ENCODE data around the gene CLIP1. TPM values are rescaled to one million over a fixed set of nuclear protein-coding genes. Genes with fewer than 3 reads are reported as not detected.

CLIP1 gene
- total and polyA plus RNA-seq, 2 of the 13 experiments (the other 11 are each of a cell fraction or from before 2014, with no cell fraction given) = 28.9 to 43.7 TPM

DNA sequence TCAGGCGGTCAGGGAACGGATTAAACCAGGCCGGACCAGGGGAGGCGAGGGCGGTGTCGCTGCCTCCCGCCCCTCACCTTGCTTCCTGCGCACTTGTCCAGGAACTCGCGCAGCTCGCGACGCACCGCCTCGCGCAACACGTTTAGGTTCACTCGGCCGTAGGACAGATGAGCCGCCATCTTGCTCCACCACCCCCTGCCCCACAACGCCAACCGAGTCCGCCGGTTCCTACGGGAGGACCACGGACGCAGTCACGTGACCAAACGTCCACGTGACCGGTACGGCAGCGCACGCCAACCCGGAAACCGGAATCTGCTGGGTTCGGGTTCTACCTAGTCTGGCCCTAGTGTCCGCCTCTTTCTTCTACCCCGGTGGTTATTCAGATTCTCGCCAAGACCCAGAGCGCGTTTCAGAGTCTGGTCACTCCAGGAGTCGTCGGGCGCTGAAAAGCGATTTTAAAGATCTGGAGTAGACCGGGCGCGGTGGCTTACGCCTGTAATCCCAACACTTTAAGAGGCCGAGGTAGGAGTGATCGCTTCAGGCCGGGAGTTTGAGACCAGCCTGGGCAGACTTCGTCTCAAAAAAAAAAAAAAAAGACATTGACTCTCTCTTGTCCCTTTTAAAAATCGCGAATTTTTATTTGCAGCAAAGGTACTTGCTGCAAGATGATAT, 156.1 kb downstream of the CLIP1 start, which contains the start of gene VPS33A (continued):
- TF ChIP-seq MAFG (CRISPR knock-in tag; IDR thresholded peaks at IDR 0.05) (no peak), ZNF782 (CRISPR knock-in tag; IDR thresholded peaks at IDR 0.05; ENCODE audit: borderline replicate concordance) (peak; percentile 56; the same call in 1 of the 2 replicates), ZNF224 (CRISPR knock-in tag; IDR thresholded peaks at IDR 0.05) (0 out of 2 replicates have a peak, but pooled peaks have one; percentile 61), ZNF883 (CRISPR knock-in tag; IDR thresholded peaks at IDR 0.05; ENCODE audit: not compliant biosample characterization) (no peak), NFATC3 (CRISPR knock-in tag; IDR thresholded peaks at IDR 0.05) (peak; percentile 45; the same call in 1 of the 2 replicates), NAIF1 (CRISPR knock-in tag; IDR thresholded peaks at IDR 0.05; ENCODE audit: borderline replicate concordance) (0 out of 2 replicates have a peak, but pooled peaks have one; percentile 27), MXI1 (IDR thresholded peaks at IDR 0.05; ENCODE audit: borderline replicate concordance, low read depth, low read length) (peak; percentile 89; the same call in 1 of the 3 replicates), TCF12 (IDR thresholded peaks at IDR 0.05) (no peak), TCF12 (CRISPR knock-in tag; IDR thresholded peaks at IDR 0.05) (0 out of 2 replicates have a peak, but pooled peaks have one; percentile 18), KDM1A (CRISPR knock-in tag; IDR thresholded peaks at IDR 0.05) (no peak), TBX2 (CRISPR knock-in tag; IDR thresholded peaks at IDR 0.05; ENCODE audit: borderline replicate concordance) (peak; percentile 60; the same call in 1 of the 2 replicates), ZKSCAN1 (IDR thresholded peaks at IDR 0.05; ENCODE audit: low read length) (peak; percentile 36; the same call in 1 of the 2 replicates), FIP1L1 (IDR thresholded peaks at IDR 0.05; ENCODE audit: borderline replicate concordance, insufficient read depth, low read depth, low read length) (0 out of 2 replicates have a peak, but pooled peaks have one; percentile 88), HNRNPLL (IDR thresholded peaks at IDR 0.05; ENCODE audit: low read depth, low read length, poor library complexity, severe bottlenecking) (peak; percentile 80), RXRB (CRISPR knock-in tag; IDR thresholded peaks at IDR 0.05; ENCODE audit: borderline replicate concordance) (peak; percentile 64; the same call in 1 of the 2 replicates), PRMT3 (CRISPR knock-in tag; IDR thresholded peaks at IDR 0.05; ENCODE audit: borderline replicate concordance, low read depth) (no peak)
- TF ChIP-seq, protein P1, sequence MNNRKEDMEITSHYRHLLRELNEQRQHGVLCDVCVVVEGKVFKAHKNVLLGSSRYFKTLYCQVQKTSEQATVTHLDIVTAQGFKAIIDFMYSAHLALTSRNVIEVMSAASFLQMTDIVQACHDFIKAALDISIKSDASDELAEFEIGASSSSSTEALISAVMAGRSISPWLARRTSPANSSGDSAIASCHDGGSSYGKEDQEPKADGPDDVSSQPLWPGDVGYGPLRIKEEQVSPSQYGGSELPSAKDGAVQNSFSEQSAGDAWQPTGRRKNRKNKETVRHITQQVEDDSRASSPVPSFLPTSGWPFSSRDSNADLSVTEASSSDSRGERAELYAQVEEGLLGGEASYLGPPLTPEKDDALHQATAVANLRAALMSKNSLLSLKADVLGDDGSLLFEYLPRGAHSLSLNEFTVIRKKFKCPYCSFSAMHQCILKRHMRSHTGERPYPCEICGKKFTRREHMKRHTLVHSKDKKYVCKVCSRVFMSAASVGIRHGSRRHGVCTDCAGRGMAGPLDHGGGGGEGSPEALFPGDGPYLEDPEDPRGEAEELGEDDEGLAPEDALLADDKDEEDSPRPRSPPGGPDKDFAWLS (CRISPR knock-in tag; IDR thresholded peaks at IDR 0.05; ENCODE audit: borderline replicate concordance) = 0 out of 2 replicates have a peak, but pooled peaks have one; percentile 68
- TF ChIP-seq, protein P2, sequence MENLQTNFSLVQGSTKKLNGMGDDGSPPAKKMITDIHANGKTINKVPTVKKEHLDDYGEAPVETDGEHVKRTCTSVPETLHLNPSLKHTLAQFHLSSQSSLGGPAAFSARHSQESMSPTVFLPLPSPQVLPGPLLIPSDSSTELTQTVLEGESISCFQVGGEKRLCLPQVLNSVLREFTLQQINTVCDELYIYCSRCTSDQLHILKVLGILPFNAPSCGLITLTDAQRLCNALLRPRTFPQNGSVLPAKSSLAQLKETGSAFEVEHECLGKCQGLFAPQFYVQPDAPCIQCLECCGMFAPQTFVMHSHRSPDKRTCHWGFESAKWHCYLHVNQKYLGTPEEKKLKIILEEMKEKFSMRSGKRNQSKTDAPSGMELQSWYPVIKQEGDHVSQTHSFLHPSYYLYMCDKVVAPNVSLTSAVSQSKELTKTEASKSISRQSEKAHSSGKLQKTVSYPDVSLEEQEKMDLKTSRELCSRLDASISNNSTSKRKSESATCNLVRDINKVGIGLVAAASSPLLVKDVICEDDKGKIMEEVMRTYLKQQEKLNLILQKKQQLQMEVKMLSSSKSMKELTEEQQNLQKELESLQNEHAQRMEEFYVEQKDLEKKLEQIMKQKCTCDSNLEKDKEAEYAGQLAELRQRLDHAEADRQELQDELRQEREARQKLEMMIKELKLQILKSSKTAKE (CRISPR knock-in tag; IDR thresholded peaks at IDR 0.05; ENCODE audit: borderline replicate concordance) = no peak
- TF ChIP-seq, protein P3, sequence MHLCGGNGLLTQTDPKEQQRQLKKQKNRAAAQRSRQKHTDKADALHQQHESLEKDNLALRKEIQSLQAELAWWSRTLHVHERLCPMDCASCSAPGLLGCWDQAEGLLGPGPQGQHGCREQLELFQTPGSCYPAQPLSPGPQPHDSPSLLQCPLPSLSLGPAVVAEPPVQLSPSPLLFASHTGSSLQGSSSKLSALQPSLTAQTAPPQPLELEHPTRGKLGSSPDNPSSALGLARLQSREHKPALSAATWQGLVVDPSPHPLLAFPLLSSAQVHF (CRISPR knock-in tag; IDR thresholded peaks at IDR 0.05) = 0 out of 2 replicates have a peak, but pooled peaks have one; percentile 22
